ENCODE measurements around the gene FRS2. TPM values are rescaled to one million over a fixed set of nuclear protein-coding genes. Genes with fewer than 3 reads are reported as not detected.

The FRS2 gene
- total RNA-seq, 1 experiment from 2014 or later: 33.7 TPM

DNA sequence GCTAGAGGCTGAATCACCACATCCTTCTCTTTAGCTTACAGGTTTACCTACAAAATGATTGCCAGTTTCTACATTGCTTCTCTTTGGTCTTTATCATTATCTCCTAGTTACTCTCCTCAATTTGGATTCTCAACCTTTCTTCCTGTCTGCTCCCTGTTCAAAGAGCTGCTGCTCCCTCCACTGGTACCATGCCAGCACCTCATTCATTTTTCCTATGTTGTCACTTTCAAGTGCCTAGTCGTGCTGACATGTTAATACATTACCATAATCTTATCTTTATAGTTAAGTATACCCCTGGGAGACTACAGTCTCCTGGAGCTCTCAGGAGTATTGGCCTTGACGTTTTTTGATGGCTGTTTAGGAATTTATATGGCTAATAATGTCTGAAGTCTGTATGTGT is 14.2 kb downstream of the FRS2 start:
- H3K4me1 ChIP-seq (ENCODE audit: insufficient read depth, low read length): no peaks in the 10 kb centered on the region
- WGBS (ENCODE audit: extremely low coverage, insufficient read length, low lambda C conversion rate): no CpG with 5 or more reads among the region's 2 CpGs
- H3K9me3 Mint-ChIP-seq: peaks cover 8 to 17% of the 10 kb centered on the region in 2 experiments; a peak in 4 of 5 replicates

More for the DNA sequence above, 14.2 kb downstream of the FRS2 start:
- Histone ChIP-seq H2AK5ac (ENCODE audit: insufficient read length, low read length) (no peak overlapping the region), H2BK15ac (ENCODE audit: low read depth, low read length) (no peak overlapping the region), H2AFZ (ENCODE audit: low read length) (no peak overlapping the region), H4K20me1 (ENCODE audit: control insufficient read depth, insufficient read depth, insufficient read length) (no peaks in the 10 kb centered on the region), H3K27ac (ENCODE audit: insufficient read length, low read depth, low read length) (no peak overlapping the region), H3K79me1 (ENCODE audit: insufficient read depth, low read depth, low read length, poor library complexity, severe bottlenecking) (peaks cover 2% of the 10 kb centered on the region), H3K9ac (ENCODE audit: extremely low read depth, insufficient read length, low read length) (no peak overlapping the region), H4K8ac (replicated peaks; ENCODE audit: insufficient read length, low read depth, low read length) (no peak overlapping the region), H3K18ac (ENCODE audit: insufficient read length, low read depth, low read length) (no peak overlapping the region), H3K23ac (ENCODE audit: insufficient read length, low read depth, low read length) (no peak overlapping the region), H2BK120ac (ENCODE audit: low read depth, low read length, poor library complexity, severe bottlenecking) (no peak overlapping the region), H2BK5ac (ENCODE audit: insufficient read length, low read length) (no peak overlapping the region), H3K14ac (ENCODE audit: insufficient read depth, low read length) (no peak overlapping the region), H2BK20ac (ENCODE audit: low read depth, low read length, poor library complexity, severe bottlenecking) (no peak overlapping the region), H3K56ac (ENCODE audit: insufficient read length, low read depth, low read length) (no peak overlapping the region), H3K23me2 (ENCODE audit: insufficient read length, low read depth, low read length, poor library complexity, severe bottlenecking) (no peaks in the 10 kb centered on the region), H3K9me3 (ENCODE audit: control insufficient read depth, low read depth, low read length) (no peaks in the 10 kb centered on the region), H3K27me3 (ENCODE audit: insufficient read depth, low read length) (no peaks in the 10 kb centered on the region), H3K79me2 (ENCODE audit: insufficient read depth, low read length) (peaks cover 19% of the 10 kb centered on the region; the same call in 1 of the 2 replicates), H2BK12ac (ENCODE audit: insufficient read length, low read depth, low read length) (no peak overlapping the region), H3K4me2 (ENCODE audit: insufficient read depth, insufficient read length, low read length) (no peak overlapping the region), H4K91ac (ENCODE audit: insufficient read length, low read depth, low read length) (no peak overlapping the region), H3T11ph (ENCODE audit: low read length) (no peak overlapping the region), H3K4ac (ENCODE audit: low read depth, low read length) (no peak overlapping the region), H4K5ac (ENCODE audit: insufficient read length, low read depth, low read length) (no peak overlapping the region)
- DNase-seq: no peak
- H3K27me3 Mint-ChIP-seq (ENCODE audit: low read depth): no peaks in the 10 kb centered on the region
- H3K4me1 Mint-ChIP-seq: peaks cover 10 to 13% of the 10 kb centered on the region in 2 experiments
- peaks cover 18 to 37% (median 28%) of the 10 kb centered on the region in 3 experiments for H3K36me3 Mint-ChIP-seq (ENCODE audit: insufficient read depth in 1 of 3, low read depth in 3 of 3)
- H3K27ac Mint-ChIP-seq: peak overlapping the region in 2 of 3 experiments; percentile 3 to 48; a peak in 2 of 7 replicates
- TF ChIP-seq CTCF (conservative IDR thresholded peaks at IDR 0.05): peak; percentile 26; the same call in 1 of the 3 replicates
- H3K4me3 Mint-ChIP-seq: no peak overlapping the region
